SIG-M5 treated with dmso at 0.1 percent for 504 hours (cell line): ENCODE data around the gene FKBP2.
"Not testable (repeated sequence)": the region's sequence is repeated elsewhere in the genome, so short reads cannot be mapped to it uniquely, and the experiment has no call there.

Source experiments
- DNase-seq: peaks from one replicate; lab custom pipeline; 2025; ENCODE audit not compliant: unreplicated experiment; lab: John Stamatoyannopoulos, UW

Gene FKBP2

GRCh38 chr11:64233913-64234586 is 6.8 kb upstream of the FKBP2 start, which contains the start of gene VEGFB:
TSS of gene VEGFB (plus strand) at chr11:64234584. CDS start at chr11:64234834, 250 bp downstream.
- peak; percentile 19 for DNase-seq

- no peak for DNase-seq
Observed at GRCh38 chr11:64234647-64235379, 6.1 kb upstream of the FKBP2 start.

GRCh38 chr11:64235437-64236161 is 5.3 kb upstream of the FKBP2 start:
- no peak for DNase-seq

- DNase-seq, result peak; percentile 26
Observed at GRCh38 chr11:64237484-64237951, 3.4 kb upstream of the FKBP2 start.

DNA sequence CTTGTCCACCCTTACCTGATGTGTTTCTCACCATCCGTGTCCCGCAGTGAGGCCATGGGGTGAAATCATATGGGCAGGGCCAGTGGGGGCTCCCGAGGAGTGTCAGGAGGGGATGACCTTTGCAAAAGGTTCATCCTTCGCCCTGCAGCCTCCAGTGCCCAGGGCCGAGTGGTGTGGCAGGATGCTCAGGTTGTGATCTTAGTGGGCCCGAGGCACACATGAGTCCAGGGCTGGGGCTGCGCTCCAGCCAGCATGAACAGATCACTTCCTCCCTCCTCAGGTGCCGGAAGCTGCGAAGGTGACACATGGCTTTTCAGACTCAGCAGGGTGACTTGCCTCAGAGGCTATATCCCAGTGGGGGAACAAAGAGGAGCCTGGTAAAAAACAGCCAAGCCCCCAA is 2.8 kb upstream of the FKBP2 start:
- no peak for DNase-seq

GRCh38 chr11:64238999-64239398 is 1.9 kb upstream of the FKBP2 start:
- DNase-seq, result peak; percentile 77

GRCh38 chr11:64239662-64240434 is 1.0 kb upstream of the FKBP2 start:
- DNase-seq, result peak; percentile 71

DNA sequence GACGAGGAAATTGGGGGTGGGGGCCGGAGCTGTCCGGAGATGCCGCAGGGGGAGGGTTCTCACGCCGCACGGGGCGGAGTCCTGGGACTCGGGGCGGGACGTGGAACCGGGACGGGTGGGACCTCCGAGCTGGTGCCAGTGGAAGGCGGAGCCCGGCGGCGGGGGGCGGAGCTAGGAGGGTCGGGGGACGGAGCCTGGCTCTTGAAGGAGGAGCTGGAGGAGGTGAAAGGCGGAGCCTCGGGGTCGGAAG is 271 bp downstream of the FKBP2 start:
- DNase-seq, result no peak

DNA sequence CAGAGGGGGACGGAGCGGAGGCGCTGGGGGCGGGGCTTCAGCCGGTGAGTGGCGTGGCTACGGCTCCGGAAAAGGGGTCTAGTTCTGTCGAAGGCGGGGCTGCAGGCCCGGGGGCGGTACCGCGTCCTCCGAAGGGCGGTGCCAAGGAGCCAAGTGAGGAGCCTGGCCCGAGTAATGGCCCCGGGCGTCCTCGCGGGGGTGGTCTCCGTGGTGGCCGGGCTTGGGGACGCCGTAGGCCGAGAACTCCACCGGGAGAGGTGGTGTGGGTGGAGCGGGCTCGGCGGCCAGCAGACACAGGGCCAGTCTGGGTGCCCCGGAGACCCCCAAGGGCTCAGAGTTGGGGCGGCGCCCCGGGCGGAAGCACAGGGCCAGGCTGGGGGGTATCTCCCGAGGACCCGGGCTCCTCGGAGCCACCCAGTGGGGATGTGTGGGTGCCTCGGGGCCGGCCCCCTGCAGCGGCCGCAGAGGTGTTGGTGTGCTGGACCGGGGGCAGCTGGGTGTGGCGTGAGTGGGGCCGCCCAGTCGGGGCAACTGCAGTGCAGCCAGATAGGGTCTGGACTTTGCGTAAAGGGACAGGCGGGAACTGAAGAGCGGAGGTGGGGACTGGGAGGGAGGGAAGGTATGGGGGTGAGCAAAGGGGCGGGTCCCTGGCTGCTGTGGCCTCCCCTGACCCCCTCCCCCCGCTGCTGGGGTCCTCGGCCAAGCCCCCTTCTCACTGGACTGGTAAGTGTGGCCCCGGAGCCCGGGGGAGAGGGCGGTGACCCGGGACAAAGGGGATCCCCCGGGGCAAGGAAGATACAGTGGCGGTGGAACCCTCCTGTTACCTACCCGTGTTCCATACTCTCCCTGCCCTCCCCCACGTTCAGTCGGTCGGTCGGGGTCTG is 838 bp downstream of the FKBP2 start:
- DNase-seq, result peak; percentile 97

GRCh38 chr11:64243236-64243854 is 2.5 kb downstream of the FKBP2 start:
- DNase-seq, result no peak

GRCh38 chr11:64244107-64244506 is 3.2 kb downstream of the FKBP2 start:
- no peak for DNase-seq

GRCh38 chr11:64244966-64245365 is 4.1 kb downstream of the FKBP2 start:
- no peak for DNase-seq

GRCh38 chr11:64245401-64245796 is 4.5 kb downstream of the FKBP2 start:
- peak; percentile 41 for DNase-seq

DNA sequence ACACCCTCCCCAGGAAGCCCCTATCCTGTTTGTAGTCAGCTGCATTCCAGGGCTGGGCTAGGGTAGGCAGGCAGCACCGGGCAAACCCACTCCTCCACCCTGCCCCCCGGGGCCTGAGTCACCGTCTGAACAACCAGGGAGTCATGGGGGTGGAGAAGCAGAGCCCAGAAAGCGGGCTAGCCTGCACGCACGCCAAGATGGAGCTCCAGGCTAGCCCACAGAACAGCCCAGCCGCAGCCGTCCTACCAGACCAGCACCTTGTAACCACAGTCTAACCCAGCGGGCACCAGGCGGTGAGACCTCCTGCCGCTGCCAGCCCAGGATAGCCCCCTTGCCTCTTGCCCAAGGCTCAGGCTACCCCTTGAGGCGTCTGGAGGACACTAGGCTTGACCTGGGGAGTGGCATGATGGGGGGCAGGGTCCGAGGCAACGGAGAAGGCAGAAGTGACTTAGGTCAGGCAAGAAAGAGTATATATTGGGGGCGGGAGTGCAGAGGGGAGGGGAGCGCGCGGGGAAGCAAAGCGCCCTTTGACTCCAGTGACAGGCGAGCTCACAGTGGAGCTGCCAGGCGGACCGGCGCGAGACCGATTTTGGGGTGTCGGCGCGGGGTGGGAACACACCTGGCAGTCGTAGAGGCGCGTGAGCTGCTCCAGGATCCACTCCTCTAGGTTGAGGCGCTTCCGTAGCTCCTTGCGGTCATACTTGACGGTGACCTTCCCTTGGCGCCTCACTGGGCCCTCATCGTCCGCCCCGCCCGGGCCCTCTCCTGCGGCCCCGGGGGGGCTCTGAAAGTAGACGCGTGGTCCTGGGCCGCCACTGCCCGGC is 5.1 kb downstream of the FKBP2 start:
- peak; percentile 60 for DNase-seq

DNA sequence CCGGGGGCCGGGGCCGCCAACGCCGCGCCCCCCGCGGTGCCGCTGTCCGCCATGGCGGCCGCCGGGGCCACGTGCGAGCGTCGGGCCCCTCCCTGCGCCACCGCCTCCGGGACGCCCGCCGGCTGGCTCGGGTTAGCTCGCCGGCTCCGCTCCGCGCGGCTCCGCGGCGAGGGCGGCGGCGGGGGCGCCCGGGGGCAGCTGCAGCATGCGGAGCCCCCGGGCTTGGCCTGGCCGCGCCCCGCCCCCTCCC is 5.7 kb downstream of the FKBP2 start:
- not testable (repeated sequence) for DNase-seq

DNA sequence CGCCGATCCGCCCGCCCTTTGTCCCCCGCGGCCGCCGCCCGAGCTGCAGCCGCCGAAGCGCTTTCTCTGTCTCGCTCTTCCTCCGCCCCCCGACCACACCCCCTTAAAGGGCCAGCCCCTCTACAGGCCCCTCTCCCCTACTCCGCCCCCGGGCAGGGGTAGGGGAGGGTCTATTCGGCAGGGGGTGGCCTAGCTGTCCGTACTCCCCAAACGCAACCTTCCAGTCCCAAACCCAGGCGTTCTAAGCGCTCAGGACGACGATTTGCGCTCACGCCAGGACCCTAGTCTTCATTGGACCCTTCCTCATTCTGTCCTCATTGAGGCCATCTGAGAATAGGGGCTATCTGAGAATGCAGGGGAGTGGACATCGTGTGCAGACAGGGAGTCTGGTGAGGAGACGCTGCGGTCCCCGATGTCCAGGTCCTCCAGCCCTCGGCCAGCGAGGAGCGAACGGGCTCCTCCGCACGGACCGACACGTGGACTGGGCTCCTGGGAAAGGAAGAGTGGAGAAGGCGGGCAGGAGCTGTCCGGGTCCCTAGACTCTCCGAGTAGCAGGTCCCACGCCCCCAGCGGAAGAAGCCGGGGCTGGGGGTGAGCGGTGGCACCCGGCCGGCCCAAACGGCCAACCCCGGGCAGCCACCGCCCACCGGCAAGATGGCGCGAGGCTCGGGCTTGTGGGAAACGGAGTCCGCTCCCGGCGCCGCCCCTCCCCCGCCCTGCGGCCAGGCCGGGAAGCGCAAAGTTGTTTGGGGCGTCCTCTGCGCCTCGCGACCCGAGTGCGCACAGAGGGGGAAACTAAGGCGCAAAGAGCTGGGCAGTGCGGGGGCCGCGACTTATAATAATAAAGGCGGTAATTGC is 6.2 kb downstream of the FKBP2 start, which contains the start of gene PPP1R14B:
PPP1R14B (minus strand) TSS at position 73 of the 858 bp plus-strand sequence. CDS start 270 bp downstream, outside the sequence.
- DNase-seq, result peak; percentile 80

- DNase-seq, result no peak
Observed at GRCh38 chr11:64247729-64248531, 7.0 kb downstream of the FKBP2 start.
